Heart left ventricle (tissue), 16 donors: ENCODE measurements around the gene APOBEC3H. TPM values are rescaled to one million over a fixed set of nuclear protein-coding genes. Genes with fewer than 3 reads are reported as not detected.
A peak's percentile ranks its signal among the peaks of the same experiment; 100 is the strongest.
"Not testable (repeated sequence)": the region's sequence is repeated elsewhere in the genome, so short reads cannot be mapped to it uniquely, and the experiment has no call there.

Experiments used
- ATAC-seq, 4 donors: fragments of 200-7000 bp; cut with Tn5 transposase; one replicate each; pipeline ENCODE4 v1.9.1; 2020 to 2022; ENCODE audit warnings: moderate library complexity in 4 of 4, mild to moderate bottlenecking in 3 of 4, moderate number of reproducible peaks in 1 of 4
- DNase-seq, 5 donors: peaks; one replicate each; pipeline ENCODE4 v3.0.0-alpha.2; 2020
- H3K27ac ChIP-seq, 12 donors: fragments of 200-600 bp; sonication (generic) in 4 of 12; one replicate each; pipeline versions ENCODE4 v1.5.0 to v1.8.0; 2016 to 2022; ENCODE audit warnings: mild to moderate bottlenecking in 2 of 12
- H3K27me3 ChIP-seq, 9 donors: fragments of 200-600 bp; sonication (generic) in 2 of 9; one replicate each; pipeline versions ENCODE4 v1.5.1 to v1.8.0; 2016 to 2022; ENCODE audit warnings: mild to moderate bottlenecking in 3 of 9
- H3K36me3 ChIP-seq, 9 donors: fragments of 200-600 bp; sonication (generic) in 2 of 9; one replicate each; pipeline versions ENCODE4 v1.5.0 to v1.8.0; 2018 to 2022; ENCODE audit warnings: mild to moderate bottlenecking in 2 of 9
- H3K4me1 ChIP-seq, 12 donors: fragments of 200-600 bp; sonication (generic) in 4 of 12; one replicate each; pipeline versions ENCODE4 v1.5.0 to v1.8.0; 2016 to 2022; ENCODE audit warnings: mild to moderate bottlenecking in 3 of 12
- H3K4me3 ChIP-seq, 12 donors: fragments of 200-600 bp; sonication (generic) in 4 of 12; one replicate each; pipeline versions ENCODE4 v1.5.0 to v1.8.0; 2017 to 2022; ENCODE audit warnings: mild to moderate bottlenecking in 9 of 12, moderate library complexity in 4 of 12
- H3K9me3 ChIP-seq, 12 donors: fragments of 200-600 bp; sonication (generic) in 4 of 12; one replicate each; pipeline versions ENCODE4 v1.5.0 to v1.8.0; 2016 to 2022; ENCODE audit warnings: mild to moderate bottlenecking in 1 of 12
- CTCF ChIP-seq, 12 donors: fragments of 200-600 bp; sonication (generic) in 4 of 12; IDR thresholded peaks; one replicate each; pipeline versions ENCODE4 v1.5.0 to v1.8.0; 2018 to 2022; ENCODE audit warnings: antibody characterized with exemption in 12 of 12, mild to moderate bottlenecking in 5 of 12
- POLR2A ChIP-seq, 2 donors: fragments of 450-650 bp; IDR thresholded peaks; one replicate each; pipeline ENCODE4 v1.6.1; 2017; ENCODE audit warnings: antibody characterized with exemption in 2 of 2, mild to moderate bottlenecking in 2 of 2, moderate library complexity in 2 of 2
- WGBS, 4 donors: extraction: QIAGEN DNeasy Blood & Tissue Kit in 2 of 4; methylation state at CpG; one replicate each; pipeline versions ENCODE4 v1.1.5 to v1.1.7; 2013 to 2018; 5-methylcytosine and 5-hydroxymethylcytosine counted together
- intact Hi-C, 10 donors: fragments of 100-400 bp; cut with DNase I; formaldehyde crosslinking; loops; one replicate each; pipeline versions ENCODE4 v1.11.1 to v1.14.2; 2022
- polyA plus RNA-seq, 2 donors: library from polyadenylated mRNA; stranded (reverse); fragments of 200-250 nt; gene quantifications; one replicate each; pipeline ENCODE4 v1.2.3, GENCODE V29; 2013
- total RNA-seq, 9 donors: library from RNA; depleted of rRNA in 2 of 9; stranded (reverse); fragments of >200 nt in 2 of 9; fragmentation: NEBNext Ultra II Directional in 3 of 9; extraction: Animal tissue kit (Norgen Biotek cat#: 25700) in 3 of 9; gene quantifications; one replicate each; pipeline versions ENCODE4 v1.1.0 to v1.2.4, GENCODE V29; 2016 to 2023
- donor health status: ischemic (EF 13 %, LVEDD 7.1; RV severe dilation, severe dysfunction).
- donor health status: healthy with polysubstance abuse.
- donor health status: DM: no; HTN: yes; CAD: no.
- donor health status: DM: no; HTN: no; CAD: no.
- donor health status: ischemic (EF 25% LVEDD 6.9; RV normal size, moderate dysfunction).
- donor health status: ischemic (EF 25% LVEDD 5.7; RV mildly dilated, moderate dysfunction).
- donor health status: healthy.
- donor health status: DM: yes; HTN: yes; CAD: no.
- donor health status: ischemic (EF 35%, LVEDD 5.7; RV mildly dilated, moderate dysfunction).
- donor health status: nonischemic (EF 11% LVEDD 7.7; RV severe dilation, severe dysfunction).
- donor health status: DM: yes; HTN: yes; CAD: no.
- donor health status: PGD.
- donor health status: ischemic (EF 29% LVEDD 5.4; RV normal size, mild dysfunction).
- donor health status: nonischemic (EF 23%, LVEDD 6.1; RV moderate dilation, normal function).

Gene APOBEC3H
- total and polyA plus RNA-seq, 11 donors = 0.21 to 1.7 (median 0.60) TPM; not detected in 6

- no peaks in the 10 kb centered on the region for H3K36me3 ChIP-seq
- intact Hi-C loops = no loop called here
- no peak overlapping the region for H3K27ac ChIP-seq
- ATAC-seq (no peak), DNase-seq (no peak)
- no peak overlapping the region for H3K4me3 ChIP-seq
- H3K27me3 ChIP-seq = no peaks in the 10 kb centered on the region
- 48 to 49% (median 49%) methylated on average over 13 of the region's 13 CpGs for WGBS, 4 donors
- H3K9me3 ChIP-seq = no peaks in the 10 kb centered on the region
- peaks cover 0 to 8% (median 0%) of the 10 kb centered on the region in 12 donors for H3K4me1 ChIP-seq
- TF ChIP-seq CTCF (IDR thresholded peaks at IDR 0.05) = no peak
- no peak for TF ChIP-seq POLR2A (IDR thresholded peaks at IDR 0.05)
These were observed 28.8 kb upstream of the APOBEC3H start for GRCh38 chr22:39068033-39068785.

- H3K27ac ChIP-seq = no peak overlapping the region
- peaks cover 0 to 8% (median 0%) of the 10 kb centered on the region in 12 donors for H3K4me1 ChIP-seq
- H3K27me3 ChIP-seq = no peaks in the 10 kb centered on the region
- H3K9me3 ChIP-seq = no peaks in the 10 kb centered on the region
- TF ChIP-seq CTCF (IDR thresholded peaks at IDR 0.05) = no peak
- TF ChIP-seq POLR2A (IDR thresholded peaks at IDR 0.05) = no peak
- no peak overlapping the region for H3K4me3 ChIP-seq
- intact Hi-C loops = loop anchor here in 1 of 10 donors (10.0 kb wide), 1 partner anchor 45 kb away; the partner anchor contains the start of gene APOBEC3D
- no peak for DNase-seq
- no peak for ATAC-seq
- no peaks in the 10 kb centered on the region for H3K36me3 ChIP-seq
- WGBS, 4 donors = 89 to 94% (median 92%) methylated on average over 7 of the region's 7 CpGs
These were observed 26.9 kb upstream of the APOBEC3H start for GRCh38 chr22:39070186-39070585.

DNA sequence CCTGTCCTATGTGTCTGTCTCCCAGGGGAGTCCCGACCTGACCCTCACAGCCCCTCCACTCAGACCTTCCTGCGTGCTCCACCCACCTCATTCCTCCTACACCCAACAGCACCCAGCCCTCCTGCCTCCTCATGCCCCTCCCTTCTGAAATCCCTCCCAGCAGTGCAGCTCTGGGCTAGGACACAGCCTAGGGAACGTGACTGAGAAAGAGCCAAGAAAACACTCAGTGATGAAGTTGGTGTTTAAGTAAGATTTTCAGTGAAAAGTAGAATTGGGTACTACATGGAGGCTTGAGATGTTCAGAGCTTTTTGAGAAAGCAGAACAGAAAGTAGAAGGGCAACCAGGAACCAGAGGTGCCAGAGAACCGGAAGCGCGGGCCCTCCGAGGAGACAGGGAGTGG is 24.5 kb upstream of the APOBEC3H start:
- H3K27ac ChIP-seq = peak overlapping the region in 1 of 12 donors; percentile 46
- not testable (repeated sequence) for DNase-seq, H3K36me3 ChIP-seq, ATAC-seq, H3K9me3 ChIP-seq, H3K4me3 ChIP-seq, H3K27me3 ChIP-seq
- intact Hi-C loops = loop anchor here in 1 of 10 donors (10.0 kb wide), 1 partner anchor 48 kb away; the partner anchor contains the start of gene APOBEC3D
- WGBS, 4 donors = 70 to 84% (median 79%) methylated on average over 6 to 7 of the region's 7 CpGs
- peaks cover 0 to 13% (median 1%) of the 10 kb centered on the region in 12 donors for H3K4me1 ChIP-seq

DNA sequence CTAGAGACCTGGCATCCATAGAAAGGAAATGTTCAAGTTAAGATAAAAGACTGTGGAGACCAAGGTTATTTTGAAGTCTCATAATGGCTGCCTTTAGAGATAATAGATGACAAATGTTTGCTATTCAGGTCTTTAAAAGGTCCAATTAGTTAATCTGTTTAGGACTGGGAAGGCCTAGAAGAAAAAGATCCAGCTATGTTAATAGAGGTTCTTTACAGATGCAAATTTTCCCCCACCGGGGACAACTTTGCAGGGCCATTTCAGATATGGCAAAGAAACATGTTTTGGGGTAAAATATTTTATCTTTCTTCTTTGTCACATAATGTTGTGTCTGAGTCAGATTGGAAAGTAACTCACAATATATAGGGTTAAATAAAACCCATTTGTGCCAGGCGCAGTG is 23.1 kb upstream of the APOBEC3H start:
- WGBS, 4 donors = 49 to 65% (median 56%) methylated on average over 2 of the region's 2 CpGs
- H3K4me3 ChIP-seq = no peak overlapping the region
- no peaks in the 10 kb centered on the region for H3K36me3 ChIP-seq
- H3K27ac ChIP-seq = no peak overlapping the region
- DNase-seq (no peak), ATAC-seq (no peak)
- TF ChIP-seq POLR2A (IDR thresholded peaks at IDR 0.05) (no peak), CTCF (IDR thresholded peaks at IDR 0.05) (no peak)
- H3K27me3 ChIP-seq = no peaks in the 10 kb centered on the region
- H3K4me1 ChIP-seq = peaks cover 0 to 14% (median 7%) of the 10 kb centered on the region in 12 donors
- intact Hi-C loops = loop anchor here in 1 of 10 donors (10.0 kb wide), 1 partner anchor 49 kb away; the partner anchor contains the start of gene APOBEC3D
- H3K9me3 ChIP-seq = no peaks in the 10 kb centered on the region

GRCh38 chr22:39076155-39077025 is 20.7 kb upstream of the APOBEC3H start:
- peak overlapping the region in 8 of 12 donors; percentile 33 to 86 (median 78) for H3K27ac ChIP-seq
- H3K4me3 ChIP-seq = peak overlapping the region in 11 of 12 donors; percentile 15 to 74 (median 58)

More at GRCh38 chr22:39076155-39077025, 20.7 kb upstream of the APOBEC3H start:
- not testable (repeated sequence) for DNase-seq, H3K27me3 ChIP-seq, H3K9me3 ChIP-seq
- H3K36me3 ChIP-seq = peaks cover 0 to 17% (median 4%) of the 10 kb centered on the region in 9 donors
- intact Hi-C loops = loop anchor here in 1 of 10 donors (10.0 kb wide), 1 partner anchor 52 kb away; the partner anchor contains the start of gene APOBEC3D
- H3K4me1 ChIP-seq = peaks cover 0 to 14% (median 7%) of the 10 kb centered on the region in 12 donors
- 31 to 40% (median 37%) methylated on average over 10 to 23 of the region's 24 CpGs for WGBS, 4 donors
- ATAC-seq = peak; percentile 80 to 94 (median 94)
